ENCODE measurements around the gene NISCH.

Gene NISCH

DNA sequence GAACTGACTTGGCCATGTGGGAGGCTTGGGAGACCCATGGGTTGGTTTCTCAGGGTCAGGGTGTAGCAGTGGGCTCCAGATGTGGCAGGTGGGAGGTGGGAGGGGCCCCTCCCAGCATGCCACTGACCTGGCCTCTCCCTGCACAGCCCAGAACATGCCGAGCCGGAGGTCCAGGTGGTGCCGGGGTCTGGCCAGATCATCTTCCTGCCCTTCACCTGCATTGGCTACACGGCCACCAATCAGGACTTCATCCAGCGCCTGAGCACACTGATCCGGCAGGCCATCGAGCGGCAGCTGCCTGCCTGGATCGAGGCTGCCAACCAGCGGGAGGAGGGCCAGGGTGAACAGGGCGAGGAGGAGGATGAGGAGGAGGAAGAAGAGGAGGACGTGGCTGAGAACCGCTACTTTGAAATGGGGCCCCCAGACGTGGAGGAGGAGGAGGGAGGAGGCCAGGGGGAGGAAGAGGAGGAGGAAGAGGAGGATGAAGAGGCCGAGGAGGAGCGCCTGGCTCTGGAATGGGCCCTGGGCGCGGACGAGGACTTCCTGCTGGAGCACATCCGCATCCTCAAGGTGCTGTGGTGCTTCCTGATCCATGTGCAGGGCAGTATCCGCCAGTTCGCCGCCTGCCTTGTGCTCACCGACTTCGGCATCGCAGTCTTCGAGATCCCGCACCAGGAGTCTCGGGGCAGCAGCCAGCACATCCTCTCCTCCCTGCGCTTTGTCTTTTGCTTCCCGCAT, 31.8 kb downstream of the NISCH start:
- no peak for TF ChIP-seq CTCF (conservative IDR thresholded peaks at IDR 0.05)
- no peak overlapping the region for H3K27ac ChIP-seq

- H3K27ac ChIP-seq, result no peak overlapping the region
- no peak for TF ChIP-seq CTCF (conservative IDR thresholded peaks at IDR 0.05)
Measured at GRCh38 chr3:52487788-52488691, 32.6 kb downstream of the NISCH start.

DNA sequence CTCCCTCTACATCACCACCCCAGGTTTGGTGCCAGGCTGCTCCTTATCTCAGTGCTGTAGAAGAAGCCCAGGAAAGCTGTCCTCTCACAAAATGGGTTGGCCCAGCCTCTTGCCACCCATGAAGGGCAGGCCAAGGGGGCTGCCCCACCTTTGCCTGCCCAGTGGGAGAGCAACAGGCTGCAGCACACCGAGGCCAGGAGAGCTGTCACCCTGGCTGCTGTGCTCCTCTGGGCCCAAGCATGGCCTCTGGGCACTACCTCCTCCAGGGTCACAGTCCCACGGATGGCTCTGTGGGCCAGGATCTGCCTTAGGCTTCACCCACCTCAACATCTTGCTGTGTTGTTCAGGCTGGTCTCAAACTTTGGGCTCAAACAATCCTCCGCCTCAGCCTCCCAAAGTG, 33.3 kb downstream of the NISCH start:
- TF ChIP-seq CTCF (conservative IDR thresholded peaks at IDR 0.05), result no peak
- H3K27ac ChIP-seq, result no peak overlapping the region

DNA sequence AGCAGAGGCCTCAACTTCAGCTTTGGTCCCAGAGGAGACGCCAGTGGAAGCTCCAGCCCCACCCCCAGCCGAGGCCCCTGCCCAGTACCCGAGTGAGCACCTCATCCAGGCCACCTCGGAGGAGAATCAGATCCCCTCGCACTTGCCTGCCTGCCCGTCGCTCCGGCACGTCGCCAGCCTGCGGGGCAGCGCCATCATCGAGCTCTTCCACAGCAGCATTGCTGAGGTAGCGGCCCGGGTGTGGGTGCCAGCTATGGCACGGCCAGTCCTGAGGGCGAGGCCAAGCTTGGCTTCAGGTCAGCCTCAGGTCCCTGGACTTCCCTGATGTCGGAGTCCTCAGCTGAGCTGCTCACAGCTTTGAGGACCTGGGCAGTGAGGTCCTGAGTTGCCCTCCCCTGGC, 34.0 kb downstream of the NISCH start:
- no peak for TF ChIP-seq CTCF (conservative IDR thresholded peaks at IDR 0.05)
- no peak overlapping the region for H3K27ac ChIP-seq

GRCh38 chr3:52490035-52490938, 34.9 kb downstream of the NISCH start:
- TF ChIP-seq CTCF (conservative IDR thresholded peaks at IDR 0.05), result no peak
- no peak overlapping the region for H3K27ac ChIP-seq

- no peak for TF ChIP-seq CTCF (conservative IDR thresholded peaks at IDR 0.05)
- H3K27ac ChIP-seq, result no peak overlapping the region
Measured at GRCh38 chr3:52490939-52491526, 35.6 kb downstream of the NISCH start.

Measured in VCaP (cell line).